ENCODE results near the gene MNS1. TPM values are rescaled to one million over a fixed set of nuclear protein-coding genes. Genes with fewer than 3 reads are reported as not detected.
A peak's percentile ranks its signal among the peaks of the same experiment; 100 is the strongest.

MNS1 gene, protein sequence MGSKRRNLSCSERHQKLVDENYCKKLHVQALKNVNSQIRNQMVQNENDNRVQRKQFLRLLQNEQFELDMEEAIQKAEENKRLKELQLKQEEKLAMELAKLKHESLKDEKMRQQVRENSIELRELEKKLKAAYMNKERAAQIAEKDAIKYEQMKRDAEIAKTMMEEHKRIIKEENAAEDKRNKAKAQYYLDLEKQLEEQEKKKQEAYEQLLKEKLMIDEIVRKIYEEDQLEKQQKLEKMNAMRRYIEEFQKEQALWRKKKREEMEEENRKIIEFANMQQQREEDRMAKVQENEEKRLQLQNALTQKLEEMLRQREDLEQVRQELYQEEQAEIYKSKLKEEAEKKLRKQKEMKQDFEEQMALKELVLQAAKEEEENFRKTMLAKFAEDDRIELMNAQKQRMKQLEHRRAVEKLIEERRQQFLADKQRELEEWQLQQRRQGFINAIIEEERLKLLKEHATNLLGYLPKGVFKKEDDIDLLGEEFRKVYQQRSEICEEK
- 3.1 and 4.8 TPM in 2 replicates for total RNA-seq

DNA sequence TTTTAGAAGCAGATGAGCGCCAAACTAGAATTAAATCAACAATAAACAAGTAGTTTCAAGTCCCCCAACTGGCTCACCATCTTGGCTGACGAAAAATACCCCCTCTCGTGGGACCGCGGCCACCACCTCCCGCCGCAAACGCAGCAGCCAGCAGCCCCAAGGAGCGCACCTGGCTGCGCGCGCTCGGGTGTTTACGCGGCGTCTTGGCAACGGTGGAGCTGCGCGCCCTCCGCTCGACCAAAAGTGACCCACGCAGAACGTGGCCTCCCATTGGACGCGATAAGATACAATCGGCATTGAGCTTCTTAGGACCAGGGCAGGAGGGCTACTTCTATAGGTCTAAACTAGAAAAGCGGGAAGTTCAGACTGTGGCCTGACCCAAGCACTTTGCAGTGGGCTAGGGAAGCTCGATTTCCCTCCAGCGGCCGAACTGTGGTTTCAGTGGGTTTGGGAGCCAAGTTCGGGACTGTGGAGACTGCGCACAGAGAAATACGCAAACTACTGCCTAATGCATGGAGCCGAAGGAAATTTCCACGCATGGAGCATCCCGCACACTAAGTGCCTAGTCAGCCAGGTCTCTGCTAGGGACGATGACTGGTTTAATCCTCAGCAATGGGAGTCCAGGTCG, at the start of gene MNS1:
Gene MNS1, minus strand, starts transcription at position 245 of the 628 bp plus-strand sequence. Its CDS starts 165 bp downstream, at position 80.
- DNase-seq (ENCODE audit: low read depth): peak; percentile 80
- TF ChIP-seq, protein P1, sequence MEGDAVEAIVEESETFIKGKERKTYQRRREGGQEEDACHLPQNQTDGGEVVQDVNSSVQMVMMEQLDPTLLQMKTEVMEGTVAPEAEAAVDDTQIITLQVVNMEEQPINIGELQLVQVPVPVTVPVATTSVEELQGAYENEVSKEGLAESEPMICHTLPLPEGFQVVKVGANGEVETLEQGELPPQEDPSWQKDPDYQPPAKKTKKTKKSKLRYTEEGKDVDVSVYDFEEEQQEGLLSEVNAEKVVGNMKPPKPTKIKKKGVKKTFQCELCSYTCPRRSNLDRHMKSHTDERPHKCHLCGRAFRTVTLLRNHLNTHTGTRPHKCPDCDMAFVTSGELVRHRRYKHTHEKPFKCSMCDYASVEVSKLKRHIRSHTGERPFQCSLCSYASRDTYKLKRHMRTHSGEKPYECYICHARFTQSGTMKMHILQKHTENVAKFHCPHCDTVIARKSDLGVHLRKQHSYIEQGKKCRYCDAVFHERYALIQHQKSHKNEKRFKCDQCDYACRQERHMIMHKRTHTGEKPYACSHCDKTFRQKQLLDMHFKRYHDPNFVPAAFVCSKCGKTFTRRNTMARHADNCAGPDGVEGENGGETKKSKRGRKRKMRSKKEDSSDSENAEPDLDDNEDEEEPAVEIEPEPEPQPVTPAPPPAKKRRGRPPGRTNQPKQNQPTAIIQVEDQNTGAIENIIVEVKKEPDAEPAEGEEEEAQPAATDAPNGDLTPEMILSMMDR (conservative IDR thresholded peaks at IDR 0.05; ENCODE audit: low read depth, low read length): no peak
- H3K4me3 ChIP-seq (ENCODE audit: low read depth, low read length): peak within 1 kb of the TSS; percentile 62

DNA sequence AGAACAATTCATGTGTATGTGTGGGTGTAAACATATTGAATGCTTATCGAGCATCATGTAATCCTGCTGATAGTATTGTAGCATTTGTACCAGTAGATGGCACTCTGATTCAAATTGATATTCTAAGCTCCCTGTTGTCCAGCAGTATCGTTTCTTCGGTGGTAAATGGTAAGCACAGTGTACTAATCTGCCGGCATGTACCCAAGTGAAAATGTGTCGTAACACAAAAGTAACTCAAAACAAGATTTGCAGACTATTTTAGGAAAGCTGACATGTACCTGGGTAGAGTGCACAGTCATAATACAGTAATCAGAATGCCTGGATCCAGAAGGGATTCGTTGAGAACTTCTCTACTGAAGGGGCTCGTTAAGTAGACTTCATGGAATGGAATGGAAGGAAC, 31.7 kb upstream of the MNS1 start:
- DNase-seq (ENCODE audit: low read depth): peak; percentile 48
- TF ChIP-seq, protein P1 (conservative IDR thresholded peaks at IDR 0.05; ENCODE audit: low read depth, low read length): peak; percentile 66
- no peak overlapping the region for H3K4me3 ChIP-seq (ENCODE audit: low read depth, low read length)

DNA sequence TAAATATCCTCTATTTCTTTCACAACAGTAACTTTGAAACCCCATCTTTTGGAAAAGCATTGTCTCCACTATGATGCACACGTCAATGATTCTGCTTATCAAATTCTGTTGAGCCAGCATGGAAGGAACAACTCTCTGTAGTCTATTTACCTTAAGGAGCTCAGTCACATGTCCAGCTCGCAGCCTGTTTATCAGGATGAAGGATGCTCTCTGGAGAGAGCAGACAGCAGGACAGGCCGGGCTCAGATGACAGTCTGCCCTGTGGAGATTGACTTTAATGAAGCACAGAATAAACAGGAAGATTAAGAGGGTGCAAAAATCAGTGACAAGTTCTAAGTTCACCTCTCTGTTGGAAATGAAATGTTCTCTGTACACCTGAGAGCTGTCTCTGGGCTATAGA, 30.6 kb upstream of the MNS1 start:
- H3K4me3 ChIP-seq (ENCODE audit: low read depth, low read length): no peak overlapping the region
- DNase-seq (ENCODE audit: low read depth): no peak
- TF ChIP-seq, protein P1 (conservative IDR thresholded peaks at IDR 0.05; ENCODE audit: low read depth, low read length): no peak

DNA sequence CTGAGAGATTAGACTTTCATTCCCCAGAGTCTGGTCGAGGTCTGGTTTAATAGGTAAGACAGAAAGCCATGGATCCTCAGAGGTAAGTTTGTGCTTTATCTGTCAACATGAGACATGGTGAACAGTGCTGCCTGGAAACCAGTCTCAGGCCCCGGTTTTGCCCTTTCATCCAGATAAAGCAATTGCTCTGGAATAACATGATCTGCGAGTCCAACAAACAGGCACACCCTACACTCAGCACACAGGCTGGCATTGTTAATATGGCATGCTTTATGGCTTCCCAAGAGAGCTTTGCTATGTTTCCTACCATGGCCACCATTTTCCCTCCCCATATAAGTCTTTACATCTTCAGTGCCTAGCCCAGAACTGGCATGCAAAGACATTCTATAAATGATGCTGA, 30.1 kb upstream of the MNS1 start:
- TF ChIP-seq, protein P1 (conservative IDR thresholded peaks at IDR 0.05; ENCODE audit: low read depth, low read length): no peak
- no peak overlapping the region for H3K4me3 ChIP-seq (ENCODE audit: low read depth, low read length)
- DNase-seq (ENCODE audit: low read depth): no peak

DNA sequence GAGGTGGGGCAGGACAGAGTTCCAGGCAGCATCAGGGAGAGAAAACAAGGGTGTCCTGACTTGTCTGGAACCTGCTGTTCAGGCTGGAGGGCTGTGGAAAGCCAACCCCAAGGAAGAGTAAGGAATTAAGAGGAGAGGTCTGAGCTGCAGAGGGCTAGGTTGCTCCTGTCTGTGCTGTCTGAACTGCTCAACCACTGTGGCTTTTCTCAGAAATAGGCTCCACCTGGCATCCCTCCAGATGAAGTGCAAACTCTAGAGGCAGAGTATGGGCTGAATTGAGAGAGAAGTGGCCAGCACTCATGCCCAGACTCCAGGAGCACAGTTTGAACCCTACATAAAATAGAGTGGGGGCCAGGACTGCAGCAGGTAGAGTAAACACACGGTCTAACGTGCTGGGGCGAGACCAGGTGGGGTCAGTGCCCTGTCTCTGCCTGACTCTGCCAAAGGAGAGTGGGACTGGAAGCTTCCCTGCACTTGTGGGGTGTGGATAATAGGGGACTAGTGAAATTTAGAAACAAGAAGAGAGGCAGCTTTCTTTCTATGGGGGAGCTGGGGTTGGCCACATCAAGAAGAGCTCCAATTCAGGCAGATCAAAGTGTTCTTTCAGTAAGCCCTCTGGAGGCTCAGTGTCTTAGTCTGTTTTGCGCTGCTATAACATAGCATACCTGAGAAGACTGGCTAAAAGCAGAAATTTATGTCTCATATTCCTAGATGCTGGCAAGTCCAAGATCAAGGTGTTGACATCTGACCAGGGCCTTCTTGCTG, 28.0 kb upstream of the MNS1 start:
- TF ChIP-seq, protein P1 (conservative IDR thresholded peaks at IDR 0.05; ENCODE audit: low read depth, low read length): no peak
- H3K4me3 ChIP-seq (ENCODE audit: low read depth, low read length): no peak overlapping the region
- no peak for DNase-seq (ENCODE audit: low read depth)

DNA sequence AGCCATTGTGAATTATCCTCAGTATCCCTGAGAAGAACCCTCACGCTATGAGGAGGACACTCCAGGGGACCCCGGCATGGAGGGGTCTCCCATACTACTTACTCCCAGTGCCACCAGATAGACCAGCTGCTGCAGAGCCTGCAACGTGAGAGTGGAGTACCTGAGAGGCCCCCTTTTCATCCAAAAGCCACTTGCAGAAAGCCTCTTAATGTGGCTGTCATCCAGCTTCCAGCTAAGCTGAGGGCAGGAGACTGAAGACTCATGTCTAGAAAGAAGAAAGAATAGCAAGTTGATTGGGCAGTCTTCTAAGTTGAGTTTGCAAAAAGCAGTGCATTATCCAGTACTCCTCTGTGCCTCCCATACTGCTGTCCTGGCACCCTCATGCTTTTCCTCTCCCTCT, 27.3 kb upstream of the MNS1 start:
- TF ChIP-seq, protein P1 (conservative IDR thresholded peaks at IDR 0.05; ENCODE audit: low read depth, low read length): no peak
- DNase-seq (ENCODE audit: low read depth): no peak
- no peak overlapping the region for H3K4me3 ChIP-seq (ENCODE audit: low read depth, low read length)

Measured in epithelial cell of proximal tubule (primary cell).